ENCODE results near the gene TUBA1A.
"Not testable (repeated sequence)": the region's sequence is repeated elsewhere in the genome, so short reads cannot be mapped to it uniquely, and the experiment has no call there.

TUBA1A gene

DNA sequence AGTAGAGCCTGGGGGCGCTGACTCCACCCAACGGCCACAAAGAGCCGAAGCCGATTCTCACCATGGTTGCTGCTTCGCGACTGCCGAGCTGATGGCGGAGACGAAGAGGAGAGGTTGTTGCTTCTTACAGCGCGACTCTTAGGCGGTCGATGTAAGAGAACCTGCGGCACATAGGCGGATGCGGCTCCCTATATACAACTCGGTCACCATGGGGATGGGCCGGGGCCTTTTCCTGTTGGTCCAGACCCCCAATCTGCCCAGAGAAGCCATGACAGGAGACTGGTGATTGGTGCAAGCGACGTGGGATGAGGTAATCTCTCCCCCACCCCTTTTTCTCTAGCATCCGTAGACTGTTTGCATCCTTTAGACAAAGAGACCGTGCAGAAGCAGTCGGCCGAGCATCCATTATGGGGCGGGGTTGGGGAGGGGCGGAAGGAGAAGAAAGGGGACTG is at the start of gene TUBA1A:
Gene TUBA1A, minus strand, starts transcription at position 165 of the 452 bp plus-strand sequence. Its CDS starts 101 bp downstream, at position 64.
- peak; percentile 84 for DNase-seq (ENCODE audit: low spot score)

- DNase-seq (ENCODE audit: low spot score) = no peak
Measured at GRCh38 chr12:49236423-49236822, 47.5 kb upstream of the TUBA1A start.

DNA sequence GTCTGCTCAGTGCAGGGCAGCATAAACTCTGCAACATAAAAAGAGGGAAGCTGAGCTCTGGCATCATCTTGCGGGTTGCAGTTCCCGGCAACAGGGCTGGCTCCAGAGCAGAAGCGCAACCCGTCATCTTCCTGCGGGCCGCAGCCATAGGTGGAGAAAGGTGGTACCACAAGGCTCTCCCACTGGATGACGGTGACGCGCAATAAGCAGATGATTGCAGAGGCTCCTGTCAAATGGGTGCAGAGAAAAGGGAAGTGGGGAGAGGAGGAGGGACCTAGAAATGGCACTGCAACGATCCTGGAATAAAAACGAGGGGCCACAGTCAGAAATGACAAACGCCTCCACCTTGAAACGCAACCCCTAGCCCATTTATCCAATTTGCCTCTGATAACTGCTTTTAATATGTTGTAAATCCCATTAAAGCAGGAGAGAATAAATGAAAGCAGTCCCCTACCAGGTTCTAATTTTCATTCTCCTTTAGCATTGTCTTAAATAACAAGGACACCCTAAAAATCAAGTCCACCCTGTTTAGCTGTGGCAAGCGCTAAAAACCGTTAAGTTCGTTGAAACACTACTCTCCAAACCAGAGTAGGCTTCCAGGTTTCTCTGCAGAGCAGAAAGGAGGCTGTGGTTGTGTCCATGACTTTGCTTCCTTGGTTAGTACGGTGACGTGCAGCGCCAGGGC is 45.1 kb upstream of the TUBA1A start:
- DNase-seq (ENCODE audit: low spot score) = no peak

DNA sequence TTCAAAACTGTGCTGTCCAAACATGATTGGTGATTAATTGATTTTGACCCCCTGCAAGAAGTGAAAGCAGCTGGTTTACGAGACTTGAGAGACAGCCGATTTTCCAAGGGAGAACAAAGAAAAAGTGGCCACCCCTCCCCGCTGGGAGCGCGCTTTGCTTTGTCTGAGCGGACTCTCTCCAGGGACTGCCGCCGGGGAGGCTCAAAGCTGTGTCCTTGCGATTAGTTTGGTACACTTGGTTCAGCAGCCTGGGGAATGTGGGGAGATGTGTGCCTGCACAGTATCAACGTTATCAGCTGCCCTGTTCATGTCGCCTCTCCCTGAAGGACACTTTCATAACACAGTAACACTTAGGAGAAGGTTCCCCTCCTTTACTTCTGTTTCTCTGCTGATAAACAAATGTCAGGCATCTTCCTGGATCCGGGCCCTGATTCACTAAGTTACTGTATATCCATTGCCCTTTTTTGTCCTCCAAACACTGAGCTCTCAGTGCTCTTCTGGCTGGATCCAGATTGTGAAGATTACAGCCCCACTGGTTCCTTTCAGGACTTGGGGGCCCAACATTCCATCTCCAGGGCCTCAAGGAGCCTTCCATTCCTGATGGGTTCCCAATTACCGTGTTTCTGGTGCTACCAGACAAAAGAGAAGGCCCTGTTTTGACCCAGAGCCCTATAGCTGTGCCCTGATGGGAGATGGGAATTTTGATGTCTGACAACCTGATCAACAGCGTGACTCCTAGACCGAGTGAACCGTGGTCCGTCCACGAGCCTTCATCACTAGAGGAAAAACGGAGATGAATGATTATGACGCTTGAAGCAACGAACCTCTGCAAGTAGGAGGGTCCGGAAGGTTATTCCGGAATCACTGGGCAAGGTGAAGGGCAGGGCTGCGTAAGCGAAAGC is 44.3 kb upstream of the TUBA1A start:
- no peak for DNase-seq (ENCODE audit: low spot score)

- no peak for DNase-seq (ENCODE audit: low spot score)
Measured at GRCh38 chr12:49231878-49232655, 43.2 kb upstream of the TUBA1A start.

- DNase-seq (ENCODE audit: low spot score) = no peak
Measured at GRCh38 chr12:49230805-49231194, 41.9 kb upstream of the TUBA1A start.

DNA sequence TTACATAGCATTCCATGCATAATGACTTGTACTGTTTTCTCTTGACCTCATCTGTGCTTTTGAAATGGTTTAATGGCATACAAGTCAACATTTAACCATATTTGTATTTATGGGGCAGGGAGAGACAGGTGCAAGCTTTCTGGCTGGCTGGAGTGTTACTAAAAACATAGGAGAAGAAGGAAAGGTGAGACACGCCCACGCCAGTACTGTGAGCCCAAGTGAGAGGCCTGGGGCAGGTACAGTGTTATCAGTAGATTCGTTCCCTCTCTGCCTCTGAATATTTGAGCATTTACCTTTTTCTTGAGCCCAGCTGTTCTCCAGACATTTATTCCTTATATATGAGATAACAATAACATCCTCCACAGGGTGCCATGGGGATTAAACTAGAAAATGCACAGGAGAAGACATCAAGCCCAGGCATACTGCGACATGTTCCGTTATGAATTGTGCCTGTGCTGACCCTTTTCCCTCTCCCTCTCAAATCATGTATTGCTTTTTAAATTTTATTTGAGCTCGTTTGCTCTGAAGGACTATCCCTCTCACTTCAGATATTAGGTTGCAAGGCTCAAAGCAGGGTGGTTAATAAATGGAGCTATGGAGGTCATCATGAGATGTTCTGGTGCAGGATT is 41.4 kb upstream of the TUBA1A start:
- DNase-seq (ENCODE audit: low spot score) = no peak

DNA sequence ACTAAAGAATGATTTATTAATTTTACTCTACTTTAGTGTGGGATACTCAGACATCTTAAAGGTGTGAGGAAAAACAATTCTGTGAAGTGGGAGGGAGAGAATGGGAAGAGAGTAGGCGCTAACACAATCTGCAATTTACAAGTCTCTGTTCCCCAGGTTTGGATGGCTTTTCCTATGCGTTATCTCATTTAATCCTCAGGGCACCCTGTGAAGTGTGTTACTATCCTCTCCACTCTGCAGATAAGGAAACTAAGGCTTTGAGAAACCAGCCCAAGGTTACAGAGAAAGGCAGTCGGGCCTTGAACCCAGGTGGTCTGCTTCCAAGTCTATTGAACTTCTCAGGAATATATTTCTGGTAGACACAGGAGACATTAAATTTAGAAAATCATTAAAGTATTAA is 39.8 kb upstream of the TUBA1A start:
- no peak for DNase-seq (ENCODE audit: low spot score)

DNA sequence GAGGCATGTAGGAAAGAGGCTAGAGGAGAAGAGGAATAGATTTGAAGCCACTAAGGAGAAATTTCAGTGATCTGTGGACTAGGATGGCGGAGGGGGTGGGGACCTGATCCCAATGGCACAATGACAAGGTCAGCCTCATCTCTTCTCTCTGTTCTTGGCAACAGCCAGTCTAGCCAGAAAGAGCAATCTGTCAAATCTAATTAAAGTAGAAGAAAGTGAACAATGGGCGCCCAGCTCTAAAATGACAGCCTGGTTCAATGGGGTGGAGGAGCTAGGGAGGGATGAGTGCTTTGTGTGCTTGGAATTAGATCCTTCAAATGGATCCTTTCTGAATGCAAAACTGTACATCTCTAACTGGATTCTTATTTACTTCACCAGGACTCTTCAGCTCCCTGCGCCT is 38.8 kb upstream of the TUBA1A start:
- no peak for DNase-seq (ENCODE audit: low spot score)

DNA sequence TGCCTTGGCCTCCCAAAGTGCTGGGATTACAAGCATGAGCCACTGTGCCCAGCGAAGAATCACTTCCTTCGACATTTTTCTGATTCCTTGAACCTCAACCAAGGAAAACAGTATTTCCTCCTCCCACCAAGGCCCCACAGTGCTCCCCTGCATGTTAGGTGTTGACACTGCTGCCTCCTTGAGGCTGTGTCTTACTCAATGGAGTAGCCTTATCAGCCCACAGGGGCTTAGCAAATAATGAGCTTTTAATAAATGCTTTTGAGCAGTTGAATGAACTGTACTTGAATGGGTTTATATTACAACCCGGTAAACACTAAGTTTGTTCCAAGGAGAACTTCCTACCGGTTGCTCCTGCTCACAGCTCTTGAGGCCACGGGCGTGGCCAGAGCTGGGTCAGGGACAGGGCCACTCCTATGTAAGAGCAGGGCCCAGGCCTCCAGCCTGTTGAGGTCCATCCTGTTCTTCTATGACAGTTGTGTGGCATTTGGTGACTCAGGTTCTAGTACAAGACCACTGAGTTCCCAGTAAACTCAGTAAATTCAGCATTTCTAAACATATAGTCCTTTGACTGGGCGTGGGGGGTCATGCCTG is 36.8 kb upstream of the TUBA1A start:
- no peak for DNase-seq (ENCODE audit: low spot score)

- no peak for DNase-seq (ENCODE audit: low spot score)
Measured at GRCh38 chr12:49223590-49224369, 34.9 kb upstream of the TUBA1A start.

DNA sequence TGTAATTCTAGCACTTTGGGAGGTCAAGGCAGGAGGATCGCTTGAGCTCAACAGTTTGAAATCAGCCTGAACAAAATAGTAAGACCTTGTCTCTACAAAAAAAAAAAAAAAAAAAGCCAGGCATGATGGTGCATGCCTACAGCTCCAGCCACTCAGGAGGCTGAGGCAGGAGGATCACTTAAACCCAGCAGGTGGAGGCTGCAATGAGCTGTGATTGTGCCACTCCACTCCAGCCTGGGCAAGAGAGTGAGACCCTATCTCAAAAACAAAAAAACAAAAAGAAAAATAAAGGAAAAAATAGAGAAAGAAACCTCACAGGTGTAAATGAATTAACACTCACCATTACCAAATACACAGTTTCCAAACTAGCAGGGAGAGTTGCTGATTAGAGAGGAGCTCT is 34.2 kb upstream of the TUBA1A start:
- no peak for DNase-seq (ENCODE audit: low spot score)

DNA sequence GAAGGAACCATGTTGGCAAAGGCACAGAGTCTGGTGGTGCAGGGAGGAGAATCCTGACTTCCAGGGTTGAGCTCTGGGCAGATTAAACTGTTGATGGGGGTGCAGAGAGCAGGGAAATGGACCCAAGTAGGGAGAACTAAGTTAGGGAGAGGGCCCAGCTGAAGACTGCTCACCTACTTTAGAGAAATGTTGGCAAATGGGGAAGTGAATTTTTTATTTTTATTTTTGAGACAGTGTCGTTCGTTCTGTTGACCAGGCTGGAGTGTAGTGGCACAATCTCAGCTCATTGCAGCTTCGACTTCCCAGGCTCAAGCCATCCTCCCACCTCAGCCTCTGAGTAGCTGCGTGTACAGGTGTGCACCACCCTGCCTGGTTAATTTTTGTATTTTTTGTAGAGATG is 32.1 kb upstream of the TUBA1A start:
- no peak for DNase-seq (ENCODE audit: low spot score)

DNA sequence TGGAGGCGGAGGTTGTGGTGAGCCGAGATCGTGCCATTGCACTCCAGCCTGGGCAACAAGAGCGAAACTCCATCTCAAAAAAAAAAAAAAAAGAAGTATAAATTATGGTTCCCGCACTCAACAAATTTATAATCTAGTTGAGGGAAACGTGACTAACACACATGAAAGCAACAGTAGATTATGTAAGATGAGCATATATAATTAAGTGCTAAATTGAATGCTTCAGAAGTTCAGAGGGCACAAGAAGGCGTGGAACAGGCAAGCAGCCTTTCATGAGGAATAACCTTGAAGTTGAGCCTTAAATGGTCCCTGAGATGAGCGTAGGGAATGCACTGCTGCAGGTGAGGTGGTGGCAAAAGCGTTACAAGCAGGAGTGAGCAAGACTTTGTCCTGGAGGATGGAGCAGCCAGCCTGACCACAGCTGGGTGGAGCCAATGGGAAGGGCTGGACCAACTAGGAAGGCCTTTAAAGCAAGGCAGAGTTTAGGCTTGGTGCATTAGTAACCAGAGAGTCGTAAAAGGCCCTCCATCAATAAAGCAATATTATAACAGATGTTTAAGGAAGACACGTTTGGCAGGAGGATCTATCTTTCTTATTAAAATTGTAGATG is 30.6 kb upstream of the TUBA1A start:
- DNase-seq (ENCODE audit: low spot score) = no peak

GRCh38 chr12:49212572-49212971 is 23.7 kb upstream of the TUBA1A start:
- DNase-seq (ENCODE audit: low spot score) = no peak

GRCh38 chr12:49210703-49211102 is 21.8 kb upstream of the TUBA1A start:
- not testable (repeated sequence) for DNase-seq (ENCODE audit: low spot score)

GRCh38 chr12:49208676-49209075 is 19.8 kb upstream of the TUBA1A start:
- DNase-seq (ENCODE audit: low spot score) = no peak

GRCh38 chr12:49208146-49208545 is 19.3 kb upstream of the TUBA1A start:
- DNase-seq (ENCODE audit: low spot score) = no peak

GRCh38 chr12:49206389-49206788 is 17.5 kb upstream of the TUBA1A start:
- DNase-seq (ENCODE audit: low spot score) = no peak

DNA sequence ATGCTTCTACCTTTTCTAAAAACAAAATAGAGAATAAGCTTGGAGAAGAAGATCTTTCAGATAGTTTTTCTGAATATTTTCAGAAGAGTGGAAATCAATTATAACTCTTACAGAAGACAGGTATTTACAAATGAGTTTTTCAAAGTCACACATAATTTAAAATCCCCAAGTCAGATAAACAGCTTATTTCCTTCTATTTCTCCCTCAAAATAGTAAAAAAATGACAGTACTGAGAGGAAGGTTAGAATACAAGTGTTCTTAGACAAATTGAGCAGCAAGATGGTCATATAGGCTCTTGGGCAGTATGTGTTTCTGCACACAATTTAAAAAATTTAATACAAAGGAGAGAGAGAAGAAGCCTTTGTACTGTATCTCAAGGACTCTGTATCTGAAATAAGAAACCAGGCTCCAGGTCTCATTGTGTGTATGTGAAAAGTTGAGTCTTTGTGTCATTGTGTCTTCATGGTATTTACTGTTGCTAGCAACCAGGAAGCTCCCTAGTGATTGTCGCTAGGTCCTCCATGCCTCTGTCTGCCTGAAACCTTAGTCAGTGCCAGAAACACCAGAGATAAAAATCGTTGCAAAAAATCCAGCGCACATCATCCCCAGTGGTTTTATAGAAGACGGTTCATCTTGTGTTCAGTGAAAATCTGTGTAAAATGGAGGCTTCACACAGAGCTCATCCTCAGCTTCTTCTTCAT is 12.9 kb upstream of the TUBA1A start:
- DNase-seq (ENCODE audit: low spot score) = peak; percentile 45

Data from COLO829 (cell line).